Measurements from ENCODE around the gene SRGAP1.

SRGAP1 gene

DNA sequence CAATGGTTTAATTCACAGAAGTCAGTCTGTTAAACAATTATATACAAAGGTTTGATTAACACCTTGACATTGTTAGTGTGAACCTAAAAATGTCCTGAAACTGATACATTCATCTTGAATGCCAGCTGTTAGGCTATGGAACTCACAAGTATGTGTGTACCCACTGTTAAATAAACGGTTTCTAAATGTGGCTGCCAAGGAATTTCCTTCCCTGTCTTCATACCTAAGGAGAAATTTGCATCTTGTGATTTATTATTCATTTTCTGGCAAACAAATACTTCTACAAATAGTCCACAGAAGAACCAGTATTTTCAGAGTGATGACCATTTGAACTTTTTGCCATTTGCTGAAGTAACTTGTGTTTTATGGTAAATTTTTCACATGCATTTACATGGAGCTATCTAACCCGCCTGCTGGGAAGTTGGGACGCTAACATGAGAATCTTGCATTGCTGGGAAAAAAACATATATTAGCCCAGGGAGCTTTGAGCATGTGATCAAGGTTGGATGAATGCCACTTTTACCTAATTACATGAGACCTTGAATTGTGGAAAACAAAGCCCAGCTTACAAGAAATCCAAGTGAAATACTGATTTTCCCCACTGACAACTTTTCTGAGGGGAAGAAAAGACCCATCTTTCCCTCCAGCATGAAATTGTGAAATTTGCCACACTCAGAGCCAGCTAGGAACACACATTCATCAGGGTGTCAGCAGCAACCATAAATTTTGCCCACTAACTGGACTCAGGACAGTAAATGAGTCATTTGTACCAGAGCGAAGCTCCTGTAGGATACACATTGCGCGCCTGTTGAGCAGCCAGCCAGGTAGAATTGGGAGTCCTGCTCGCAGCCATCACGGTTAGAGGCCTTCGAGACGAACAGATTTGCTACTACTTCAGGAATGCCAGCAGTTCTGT is 259.6 kb downstream of the SRGAP1 start:
- no peak for DNase-seq
- no peaks in the 10 kb centered on the region for H3K36me3 ChIP-seq (ENCODE audit: control insufficient read depth in 4 of 4, insufficient read depth in 4 of 4, low read length in 3 of 4)
- H3K9me3 ChIP-seq (ENCODE audit: control extremely low read depth in 1 of 5, control insufficient read depth in 4 of 5, insufficient read depth in 2 of 5, low read depth in 1 of 5, low read length in 4 of 5) = no peaks in the 10 kb centered on the region
- no peaks in the 10 kb centered on the region for H3K27me3 ChIP-seq (replicated peaks in 2 of 5; ENCODE audit: control insufficient read depth in 4 of 5, insufficient read depth in 5 of 5, low read length in 4 of 5)
- POLR2A ChIA-PET = no interaction called here
- H3K4me1 ChIP-seq (ENCODE audit: control extremely low read depth in 1 of 4, control insufficient read depth in 4 of 4, insufficient read depth in 4 of 4, low read length in 3 of 4) = no peaks in the 10 kb centered on the region
- H3K4me3 ChIP-seq (ENCODE audit: control insufficient read depth in 1 of 7, extremely low read depth in 1 of 7, insufficient read depth in 4 of 7, low read depth in 2 of 7, low read length in 6 of 7) = no peak overlapping the region
- no peak overlapping the region for H3K27ac ChIP-seq (ENCODE audit: insufficient read depth in 1 of 2, low read depth in 1 of 2, low read length in 2 of 2, poor library complexity in 1 of 2, severe bottlenecking in 2 of 2)
- 95% methylated on average over 8 of the region's 10 CpGs for WGBS (ENCODE audit: insufficient coverage)
- CTCF ChIA-PET = no interaction called here

DNA sequence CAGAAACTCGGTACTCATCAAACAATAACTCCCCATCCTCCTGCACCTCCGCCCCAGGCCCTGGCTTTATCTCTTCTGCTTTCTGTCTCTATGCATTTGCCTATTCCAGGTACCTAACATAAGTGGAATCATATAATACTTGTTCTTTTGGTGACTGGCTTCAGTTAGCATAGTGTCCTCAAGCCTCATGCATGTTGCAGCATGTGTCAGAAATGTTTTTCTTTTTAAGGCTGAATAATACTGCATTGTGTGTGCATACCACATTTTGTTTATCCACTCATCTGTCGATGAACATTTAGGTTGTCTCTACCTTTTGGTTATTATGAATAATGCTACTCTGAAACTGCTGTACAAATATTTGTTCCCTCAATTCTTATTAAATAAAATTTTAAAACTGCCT is 260.5 kb downstream of the SRGAP1 start:
- CTCF ChIA-PET = no interaction called here
- Histone ChIP-seq H3K27ac (ENCODE audit: insufficient read depth in 1 of 2, low read depth in 1 of 2, low read length in 2 of 2, poor library complexity in 1 of 2, severe bottlenecking in 2 of 2) (no peak overlapping the region), H3K4me1 (ENCODE audit: control extremely low read depth in 1 of 4, control insufficient read depth in 4 of 4, insufficient read depth in 4 of 4, low read length in 3 of 4) (no peaks in the 10 kb centered on the region), H3K9me3 (ENCODE audit: control extremely low read depth in 1 of 5, control insufficient read depth in 4 of 5, insufficient read depth in 2 of 5, low read depth in 1 of 5, low read length in 4 of 5) (no peaks in the 10 kb centered on the region), H3K36me3 (ENCODE audit: control insufficient read depth in 4 of 4, insufficient read depth in 4 of 4, low read length in 3 of 4) (no peaks in the 10 kb centered on the region), H3K27me3 (replicated peaks in 2 of 5; ENCODE audit: control insufficient read depth in 4 of 5, insufficient read depth in 5 of 5, low read length in 4 of 5) (no peaks in the 10 kb centered on the region), H3K4me3 (ENCODE audit: control insufficient read depth in 1 of 7, extremely low read depth in 1 of 7, insufficient read depth in 4 of 7, low read depth in 2 of 7, low read length in 6 of 7) (no peak overlapping the region)
- 100% methylated on average over 2 of the region's 3 CpGs for WGBS (ENCODE audit: insufficient coverage)
- POLR2A ChIA-PET = no interaction called here
- DNase-seq = no peak

DNA sequence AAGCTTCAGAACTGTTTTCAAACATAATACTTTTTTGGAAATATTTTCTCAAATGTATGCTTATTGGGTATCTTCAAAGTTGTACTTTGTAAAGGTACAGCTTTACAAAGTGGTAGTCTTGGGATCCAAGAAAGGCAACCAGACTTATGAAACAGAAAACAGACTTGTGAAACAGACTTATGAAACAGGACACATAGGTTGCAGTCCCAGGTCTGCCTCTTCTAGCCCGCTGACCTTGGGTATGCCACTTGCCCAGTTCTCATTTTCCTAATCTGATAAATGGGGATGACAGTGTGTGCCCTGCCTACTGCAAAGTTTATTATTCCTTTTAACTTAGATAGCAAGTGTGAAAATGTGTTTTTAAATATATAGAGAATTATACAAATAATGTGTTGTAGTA is 263.3 kb downstream of the SRGAP1 start:
- Histone ChIP-seq H3K27ac (ENCODE audit: insufficient read depth in 1 of 2, low read depth in 1 of 2, low read length in 2 of 2, poor library complexity in 1 of 2, severe bottlenecking in 2 of 2) (no peak overlapping the region), H3K36me3 (ENCODE audit: control insufficient read depth in 4 of 4, insufficient read depth in 4 of 4, low read length in 3 of 4) (no peaks in the 10 kb centered on the region), H3K27me3 (replicated peaks in 2 of 5; ENCODE audit: control insufficient read depth in 4 of 5, insufficient read depth in 5 of 5, low read length in 4 of 5) (no peaks in the 10 kb centered on the region), H3K9me3 (ENCODE audit: control extremely low read depth in 1 of 5, control insufficient read depth in 4 of 5, insufficient read depth in 2 of 5, low read depth in 1 of 5, low read length in 4 of 5) (no peaks in the 10 kb centered on the region), H3K4me3 (ENCODE audit: control insufficient read depth in 1 of 7, extremely low read depth in 1 of 7, insufficient read depth in 4 of 7, low read depth in 2 of 7, low read length in 6 of 7) (no peak overlapping the region), H3K4me1 (ENCODE audit: control extremely low read depth in 1 of 4, control insufficient read depth in 4 of 4, insufficient read depth in 4 of 4, low read length in 3 of 4) (no peaks in the 10 kb centered on the region)
- DNase-seq = no peak
- POLR2A ChIA-PET = interaction anchor here (0.6 kb wide), 1 partner anchor 1136 kb away, joined by 4 read pairs; no protein-coding TSS in a partner anchor
- CTCF ChIA-PET = no interaction called here
- WGBS (ENCODE audit: insufficient coverage) = 100% methylated on average over 1 of the region's 1 CpG

DNA sequence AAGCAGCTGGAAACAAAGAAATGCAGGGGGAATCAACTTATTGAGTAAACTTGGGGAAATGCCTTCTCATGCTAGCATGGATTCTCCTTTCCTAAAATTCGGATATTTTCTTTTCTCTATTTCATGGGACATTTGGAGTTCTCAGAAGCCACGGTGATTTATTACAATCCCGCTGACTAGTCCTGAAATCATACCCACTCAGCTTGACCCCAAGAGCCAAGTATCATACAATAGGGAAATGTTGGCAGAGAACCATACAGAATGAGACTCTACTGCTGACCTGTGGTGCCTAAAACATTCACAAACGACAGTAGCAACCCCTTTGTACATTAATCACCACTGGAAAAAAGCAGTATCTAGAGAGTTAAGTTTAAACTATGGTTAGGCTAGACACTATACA is 265.2 kb downstream of the SRGAP1 start:
- 96% methylated on average over 3 of the region's 4 CpGs for WGBS (ENCODE audit: insufficient coverage)
- Histone ChIP-seq H3K36me3 (ENCODE audit: control insufficient read depth in 4 of 4, insufficient read depth in 4 of 4, low read length in 3 of 4) (no peaks in the 10 kb centered on the region), H3K27ac (ENCODE audit: insufficient read depth in 1 of 2, low read depth in 1 of 2, low read length in 2 of 2, poor library complexity in 1 of 2, severe bottlenecking in 2 of 2) (no peak overlapping the region), H3K9me3 (ENCODE audit: control extremely low read depth in 1 of 5, control insufficient read depth in 4 of 5, insufficient read depth in 2 of 5, low read depth in 1 of 5, low read length in 4 of 5) (no peaks in the 10 kb centered on the region), H3K4me1 (ENCODE audit: control extremely low read depth in 1 of 4, control insufficient read depth in 4 of 4, insufficient read depth in 4 of 4, low read length in 3 of 4) (no peaks in the 10 kb centered on the region), H3K27me3 (replicated peaks in 2 of 5; ENCODE audit: control insufficient read depth in 4 of 5, insufficient read depth in 5 of 5, low read length in 4 of 5) (no peaks in the 10 kb centered on the region), H3K4me3 (ENCODE audit: control insufficient read depth in 1 of 7, extremely low read depth in 1 of 7, insufficient read depth in 4 of 7, low read depth in 2 of 7, low read length in 6 of 7) (no peak overlapping the region)
- DNase-seq = no peak
- ChIA-PET CTCF (no interaction called here), POLR2A (interaction anchor here (0.7 kb wide), 1 partner anchor 45 kb away, joined by 3 read pairs; no protein-coding TSS in a partner anchor)

- Histone ChIP-seq H3K4me1 (ENCODE audit: control extremely low read depth in 1 of 4, control insufficient read depth in 4 of 4, insufficient read depth in 4 of 4, low read length in 3 of 4) (no peaks in the 10 kb centered on the region), H3K4me3 (ENCODE audit: control insufficient read depth in 1 of 7, extremely low read depth in 1 of 7, insufficient read depth in 4 of 7, low read depth in 2 of 7, low read length in 6 of 7) (no peak overlapping the region), H3K27me3 (replicated peaks in 2 of 5; ENCODE audit: control insufficient read depth in 4 of 5, insufficient read depth in 5 of 5, low read length in 4 of 5) (no peaks in the 10 kb centered on the region), H3K9me3 (ENCODE audit: control extremely low read depth in 1 of 5, control insufficient read depth in 4 of 5, insufficient read depth in 2 of 5, low read depth in 1 of 5, low read length in 4 of 5) (no peaks in the 10 kb centered on the region), H3K36me3 (ENCODE audit: control insufficient read depth in 4 of 4, insufficient read depth in 4 of 4, low read length in 3 of 4) (no peaks in the 10 kb centered on the region), H3K27ac (ENCODE audit: insufficient read depth in 1 of 2, low read depth in 1 of 2, low read length in 2 of 2, poor library complexity in 1 of 2, severe bottlenecking in 2 of 2) (no peak overlapping the region)
- POLR2A ChIA-PET = no interaction called here
- no peak for DNase-seq
- CTCF ChIA-PET = no interaction called here
Measured at GRCh38 chr12:64110864-64111263, 266.4 kb downstream of the SRGAP1 start.

GRCh38 chr12:64116969-64117368 is 272.5 kb downstream of the SRGAP1 start:
- DNase-seq = no peak
- ChIA-PET POLR2A (no interaction called here), CTCF (no interaction called here)
- Histone ChIP-seq H3K4me3 (ENCODE audit: control insufficient read depth in 1 of 7, extremely low read depth in 1 of 7, insufficient read depth in 4 of 7, low read depth in 2 of 7, low read length in 6 of 7) (no peak overlapping the region), H3K9me3 (ENCODE audit: control extremely low read depth in 1 of 5, control insufficient read depth in 4 of 5, insufficient read depth in 2 of 5, low read depth in 1 of 5, low read length in 4 of 5) (no peaks in the 10 kb centered on the region), H3K4me1 (ENCODE audit: control extremely low read depth in 1 of 4, control insufficient read depth in 4 of 4, insufficient read depth in 4 of 4, low read length in 3 of 4) (no peaks in the 10 kb centered on the region), H3K27ac (ENCODE audit: insufficient read depth in 1 of 2, low read depth in 1 of 2, low read length in 2 of 2, poor library complexity in 1 of 2, severe bottlenecking in 2 of 2) (no peak overlapping the region), H3K36me3 (ENCODE audit: control insufficient read depth in 4 of 4, insufficient read depth in 4 of 4, low read length in 3 of 4) (no peaks in the 10 kb centered on the region), H3K27me3 (replicated peaks in 2 of 5; ENCODE audit: control insufficient read depth in 4 of 5, insufficient read depth in 5 of 5, low read length in 4 of 5) (no peaks in the 10 kb centered on the region)
- 89% methylated on average over 1 of the region's 2 CpGs for WGBS (ENCODE audit: insufficient coverage)

- no peak for DNase-seq
- Histone ChIP-seq H3K9me3 (ENCODE audit: control extremely low read depth in 1 of 5, control insufficient read depth in 4 of 5, insufficient read depth in 2 of 5, low read depth in 1 of 5, low read length in 4 of 5) (no peaks in the 10 kb centered on the region), H3K4me3 (ENCODE audit: control insufficient read depth in 1 of 7, extremely low read depth in 1 of 7, insufficient read depth in 4 of 7, low read depth in 2 of 7, low read length in 6 of 7) (no peak overlapping the region), H3K27ac (ENCODE audit: insufficient read depth in 1 of 2, low read depth in 1 of 2, low read length in 2 of 2, poor library complexity in 1 of 2, severe bottlenecking in 2 of 2) (no peak overlapping the region), H3K36me3 (ENCODE audit: control insufficient read depth in 4 of 4, insufficient read depth in 4 of 4, low read length in 3 of 4) (no peaks in the 10 kb centered on the region), H3K27me3 (replicated peaks in 2 of 5; ENCODE audit: control insufficient read depth in 4 of 5, insufficient read depth in 5 of 5, low read length in 4 of 5) (no peaks in the 10 kb centered on the region), H3K4me1 (ENCODE audit: control extremely low read depth in 1 of 4, control insufficient read depth in 4 of 4, insufficient read depth in 4 of 4, low read length in 3 of 4) (no peaks in the 10 kb centered on the region)
- POLR2A ChIA-PET = no interaction called here
- CTCF ChIA-PET = no interaction called here
Measured at GRCh38 chr12:64120568-64120967, 276.1 kb downstream of the SRGAP1 start.
